Amygdala (tissue), 56 donors: ENCODE data around the gene PALM2AKAP2.

Experiments
- DNase-seq, 56 donors: peaks; one replicate each; lab custom pipeline; 2025; lab: John Stamatoyannopoulos, UW

The PALM2AKAP2 gene

GRCh38 chr9:109779711-109780452, at the start of gene PALM2AKAP2:
TSS of gene PALM2AKAP2 (plus strand) at chr9:109780198. CDS start at chr9:109780489, 291 bp downstream.
- DNase-seq = peak in 38 of 56 donors; percentile 9 to 73 (median 28)

GRCh38 chr9:109730228-109730627, 49.8 kb upstream of the PALM2AKAP2 start:
- DNase-seq = no peak

GRCh38 chr9:109733690-109734089, 46.3 kb upstream of the PALM2AKAP2 start:
- no peak for DNase-seq

GRCh38 chr9:109734814-109735213, 45.2 kb upstream of the PALM2AKAP2 start:
- DNase-seq = no peak

- DNase-seq = no peak
Measured at GRCh38 chr9:109735801-109736200, 44.2 kb upstream of the PALM2AKAP2 start.

- DNase-seq = no peak
Measured at GRCh38 chr9:109737295-109737694, 42.7 kb upstream of the PALM2AKAP2 start.

GRCh38 chr9:109739760-109740159, 40.2 kb upstream of the PALM2AKAP2 start:
- no peak for DNase-seq

- DNase-seq = no peak
Measured at GRCh38 chr9:109742776-109743348, 37.1 kb upstream of the PALM2AKAP2 start.

GRCh38 chr9:109743696-109744095, 36.3 kb upstream of the PALM2AKAP2 start:
- DNase-seq = no peak

GRCh38 chr9:109745335-109746283, 34.4 kb upstream of the PALM2AKAP2 start:
- DNase-seq = peak in 12 of 56 donors; percentile 1 to 20 (median 7)

GRCh38 chr9:109751253-109751652, 28.7 kb upstream of the PALM2AKAP2 start:
- DNase-seq = peak in 11 of 56 donors; percentile 2 to 50 (median 20)

GRCh38 chr9:109753308-109753707, 26.7 kb upstream of the PALM2AKAP2 start:
- DNase-seq = no peak

- DNase-seq = no peak
Measured at GRCh38 chr9:109755040-109755439, 25.0 kb upstream of the PALM2AKAP2 start.

GRCh38 chr9:109759589-109759988, 20.4 kb upstream of the PALM2AKAP2 start:
- DNase-seq = no peak

GRCh38 chr9:109765278-109765677, 14.7 kb upstream of the PALM2AKAP2 start:
- no peak for DNase-seq

GRCh38 chr9:109765830-109766229, 14.2 kb upstream of the PALM2AKAP2 start:
- no peak for DNase-seq

GRCh38 chr9:109766351-109766750, 13.6 kb upstream of the PALM2AKAP2 start:
- DNase-seq = no peak

GRCh38 chr9:109767404-109767803, 12.6 kb upstream of the PALM2AKAP2 start:
- DNase-seq = no peak

GRCh38 chr9:109767814-109768213, 12.2 kb upstream of the PALM2AKAP2 start:
- DNase-seq = no peak

GRCh38 chr9:109769250-109769649, 10.7 kb upstream of the PALM2AKAP2 start:
- DNase-seq = no peak

GRCh38 chr9:109770101-109770500, 9.9 kb upstream of the PALM2AKAP2 start:
- DNase-seq = no peak
